CD4-positive, alpha-beta T cell treated with Interferon gamma for 1 hour (primary cell): ENCODE measurements around the gene ADGRL3.
"Not testable (repeated sequence)": the region's sequence is repeated elsewhere in the genome, so short reads cannot be mapped to it uniquely, and the experiment has no call there.

Experiments
- DNase-seq: peaks from one replicate; pipeline ENCODE4 v3.0.0-alpha.2; 2020

Gene ADGRL3

GRCh38 chr4:61207156-61207555 lies 7.0 kb downstream of the ADGRL3 start:
- not testable (repeated sequence) for DNase-seq

- DNase-seq, result no peak
Measured at GRCh38 chr4:61210186-61210939, 10.2 kb downstream of the ADGRL3 start.

DNA sequence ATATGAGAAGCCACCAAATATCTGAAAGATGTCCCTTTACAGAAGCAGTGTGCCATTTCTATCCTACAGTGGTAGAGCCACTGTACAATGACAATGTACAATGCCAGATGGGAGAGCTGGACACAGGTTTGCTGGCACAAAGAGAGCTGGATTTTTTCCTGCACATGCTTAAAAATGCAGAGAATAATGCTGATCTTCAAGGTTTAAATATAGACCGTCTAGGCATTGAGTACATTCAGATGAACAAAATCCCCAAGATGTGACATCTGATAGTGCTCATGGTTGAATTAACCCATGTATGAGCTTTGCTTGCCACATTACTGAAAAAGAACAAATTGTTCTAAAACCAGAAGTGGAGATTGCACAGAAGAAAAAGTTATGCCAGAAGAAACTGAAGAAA lies 11.7 kb downstream of the ADGRL3 start:
- no peak for DNase-seq

DNA sequence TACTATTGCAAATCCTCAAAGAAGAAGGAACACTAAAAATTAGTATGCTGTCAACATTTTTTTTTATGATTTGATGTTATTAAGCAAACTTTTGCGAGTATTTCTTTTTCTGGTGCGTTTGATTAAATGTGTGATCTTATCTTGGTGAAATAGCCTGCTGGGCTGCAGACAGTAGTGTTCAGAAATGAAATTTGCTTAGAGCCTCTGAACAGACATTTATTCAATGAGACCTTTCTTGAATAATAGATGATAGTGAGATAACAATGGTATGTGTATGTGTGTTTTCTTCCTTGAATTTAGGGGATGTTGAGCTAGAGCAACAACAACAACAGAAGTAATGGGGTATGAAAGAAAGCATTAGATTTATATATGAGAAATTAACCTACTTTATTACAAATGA lies 12.7 kb downstream of the ADGRL3 start:
- no peak for DNase-seq

DNA sequence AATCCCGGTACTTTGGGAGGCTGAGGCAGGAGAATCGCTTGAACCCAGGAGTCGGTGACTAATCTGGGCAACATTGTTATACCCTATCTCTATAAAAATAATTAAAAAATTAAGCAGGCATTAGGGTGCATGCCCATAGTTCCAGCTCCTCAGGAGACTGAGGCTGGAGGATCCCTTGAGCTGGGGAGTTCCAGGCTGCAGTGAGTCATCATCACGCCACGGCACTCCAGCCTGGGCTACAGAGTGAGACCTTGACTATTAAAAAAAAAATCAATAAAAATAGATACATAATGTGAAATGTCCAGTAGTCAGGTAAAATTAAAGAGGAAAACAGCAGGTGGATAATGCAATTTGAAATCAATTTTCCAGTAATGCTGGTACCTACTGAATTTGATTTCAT lies 14.6 kb downstream of the ADGRL3 start:
- no peak for DNase-seq

DNA sequence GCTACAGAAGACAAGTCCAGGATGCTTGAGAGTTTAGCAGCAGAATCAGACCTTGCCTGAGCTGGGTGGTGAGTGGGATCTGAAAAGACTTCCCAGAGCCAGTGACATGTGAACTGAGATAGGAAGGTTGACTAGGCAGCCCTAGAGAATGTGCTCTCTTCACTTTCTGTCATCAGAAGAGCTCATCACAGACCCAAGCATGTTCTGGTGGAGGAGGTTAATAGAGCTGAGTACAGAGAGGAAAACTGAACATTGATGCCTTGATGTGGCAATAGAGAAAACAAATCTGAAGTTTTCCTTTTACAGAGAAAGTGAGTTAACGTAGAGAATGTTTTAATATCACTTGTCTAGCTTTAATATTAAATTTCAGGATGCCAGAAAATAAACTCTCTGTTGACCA lies 17.1 kb downstream of the ADGRL3 start:
- DNase-seq, result no peak

- DNase-seq, result no peak
Measured at GRCh38 chr4:61220556-61220955, 20.4 kb downstream of the ADGRL3 start.

DNA sequence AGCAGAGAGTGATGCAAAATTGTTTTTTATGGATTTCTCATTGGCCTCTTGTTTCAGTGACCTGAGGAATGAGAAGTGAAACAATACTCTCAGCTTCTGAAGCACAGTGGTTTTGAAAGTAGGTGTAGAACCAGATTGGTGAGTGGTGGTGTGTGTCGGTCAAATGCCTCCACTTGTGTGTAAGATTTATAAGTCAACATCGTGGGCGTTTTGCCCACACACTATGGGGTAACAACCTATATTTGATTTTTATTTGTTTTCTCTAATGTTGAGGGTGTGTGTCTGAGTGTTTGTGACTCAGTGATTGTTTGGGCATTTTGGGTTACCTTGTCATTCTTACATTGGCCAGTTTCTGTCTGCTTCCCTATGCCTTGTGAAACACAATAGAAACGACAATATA lies 23.3 kb downstream of the ADGRL3 start:
- DNase-seq, result no peak

DNA sequence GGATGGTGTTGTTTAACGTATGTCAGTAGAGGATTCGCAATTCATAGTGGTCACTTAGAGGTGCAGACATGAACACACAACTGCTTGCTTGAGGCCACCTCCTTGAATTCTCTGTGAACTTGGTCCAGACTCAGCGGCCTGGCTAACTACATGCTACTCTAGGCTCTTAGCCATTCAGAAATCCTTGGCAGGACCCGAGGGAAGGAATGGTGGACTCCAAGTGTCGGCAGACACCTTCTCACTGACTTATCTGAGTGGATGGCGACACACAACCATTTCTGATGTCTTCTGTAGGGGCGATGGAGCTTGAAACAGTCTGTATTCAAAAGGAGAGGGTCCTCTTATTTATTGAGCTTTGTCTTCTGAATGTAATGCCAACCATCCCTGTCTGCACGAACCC lies 24.4 kb downstream of the ADGRL3 start:
- no peak for DNase-seq

GRCh38 chr4:61225656-61226055 lies 25.5 kb downstream of the ADGRL3 start:
- DNase-seq, result no peak

DNA sequence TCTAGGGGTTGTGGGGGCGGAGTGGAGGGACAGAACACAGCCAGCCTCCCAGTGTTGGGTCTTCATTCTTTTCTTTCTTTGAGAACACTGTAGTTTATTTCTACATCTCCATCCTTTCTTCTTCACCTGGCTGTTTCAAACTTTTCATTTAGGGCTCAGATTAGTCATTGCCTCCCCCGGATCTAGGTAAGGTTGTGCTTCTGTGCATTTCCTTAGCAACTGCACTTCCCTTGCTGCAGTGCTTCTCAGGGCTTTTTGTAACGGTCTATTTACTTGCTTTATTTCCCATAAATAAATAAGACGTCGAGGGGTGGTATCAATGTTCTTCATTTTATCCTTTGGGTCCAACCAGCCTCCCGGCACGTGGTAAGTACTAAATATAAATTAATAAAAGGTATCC lies 31.3 kb downstream of the ADGRL3 start:
- no peak for DNase-seq

DNA sequence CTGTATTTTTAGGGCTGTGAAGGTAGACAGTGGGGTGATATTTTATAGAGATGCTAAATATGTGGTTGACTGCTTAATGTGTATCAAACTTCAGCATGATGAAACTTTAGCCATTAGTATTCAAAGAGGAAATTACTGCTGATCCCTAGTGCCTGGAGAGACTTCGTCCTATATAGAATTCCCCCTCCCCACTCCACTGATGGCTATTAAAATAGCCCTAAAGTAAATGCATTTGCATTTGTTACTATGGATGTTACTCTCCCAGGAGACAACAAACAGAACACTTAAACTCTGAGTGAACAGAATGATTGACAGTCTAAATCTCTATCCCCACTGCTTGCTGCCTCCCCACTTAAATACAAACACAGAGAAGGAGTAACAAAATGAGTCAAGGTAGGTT lies 39.1 kb downstream of the ADGRL3 start:
- DNase-seq, result no peak

- no peak for DNase-seq
Measured at GRCh38 chr4:61243962-61244361, 43.8 kb downstream of the ADGRL3 start.

DNA sequence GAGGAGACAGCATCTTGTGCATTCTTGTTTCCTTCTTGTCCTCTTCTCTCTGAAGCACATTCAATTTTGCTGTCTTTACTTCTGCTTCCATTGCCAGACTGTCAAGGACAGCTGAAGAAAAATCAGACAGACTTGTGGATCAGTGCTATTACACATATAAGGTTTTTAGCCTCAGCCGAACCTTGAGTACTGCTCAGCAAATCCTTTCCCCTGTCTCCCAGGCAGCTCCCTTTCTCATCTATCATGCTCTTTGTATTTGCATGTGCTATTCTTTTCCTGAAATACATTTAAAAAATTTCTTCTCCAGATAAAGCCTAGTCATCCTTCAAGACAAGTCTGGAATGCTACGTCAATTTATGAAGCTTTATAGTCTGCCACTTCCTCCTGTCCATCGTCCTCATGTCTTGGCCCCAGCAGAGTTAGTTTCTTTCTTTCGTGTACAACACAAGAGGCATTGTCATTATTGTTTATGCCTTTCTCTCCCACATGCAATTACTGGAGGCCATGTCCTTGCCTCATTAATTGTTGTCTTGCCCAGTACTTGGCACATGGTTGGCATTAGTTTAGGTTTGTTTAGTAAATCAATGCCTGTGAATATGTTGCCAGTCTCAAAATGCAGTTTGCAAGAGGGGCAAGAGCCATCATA lies 45.1 kb downstream of the ADGRL3 start:
- no peak for DNase-seq

DNA sequence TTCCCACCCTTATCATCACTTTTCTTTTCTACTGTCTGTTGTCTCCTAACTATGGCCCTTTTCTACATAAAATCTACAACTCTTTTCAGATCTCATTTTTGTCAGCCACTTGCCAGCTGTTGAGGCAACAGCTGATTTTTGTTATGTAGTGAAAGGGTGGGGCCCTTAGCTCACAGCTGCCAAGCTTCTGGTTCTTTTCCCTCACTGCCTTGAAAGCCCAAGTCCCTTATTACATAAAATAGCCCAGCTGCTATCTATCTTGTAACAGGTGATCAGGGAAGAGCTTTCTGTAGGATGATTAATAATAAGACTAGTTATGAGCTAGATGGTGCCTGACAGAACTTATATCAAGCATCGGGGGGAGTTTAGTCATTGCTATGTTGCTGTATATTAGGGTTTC lies 45.9 kb downstream of the ADGRL3 start:
- no peak for DNase-seq

- DNase-seq, result no peak
Measured at GRCh38 chr4:61248705-61249104, 48.6 kb downstream of the ADGRL3 start.

DNA sequence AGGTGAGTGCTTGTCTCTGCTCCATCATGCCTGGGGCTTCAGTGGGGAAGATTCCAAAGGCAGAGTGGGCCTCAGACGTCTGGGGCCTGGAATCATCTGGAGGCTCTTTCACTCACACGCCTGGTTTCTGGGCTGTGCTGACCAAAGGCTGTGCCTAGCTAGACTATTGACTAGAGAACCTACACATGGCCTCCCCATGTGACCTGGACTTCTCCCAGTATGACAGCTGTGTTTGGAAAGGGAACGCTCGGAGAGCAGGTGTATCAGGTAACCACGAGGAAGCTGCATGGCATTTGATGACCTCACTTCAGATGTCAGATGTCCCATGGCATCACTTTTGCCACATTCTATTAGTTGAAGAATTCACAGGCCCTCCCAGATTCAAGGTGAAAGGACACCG lies 51.0 kb downstream of the ADGRL3 start:
- DNase-seq, result no peak

DNA sequence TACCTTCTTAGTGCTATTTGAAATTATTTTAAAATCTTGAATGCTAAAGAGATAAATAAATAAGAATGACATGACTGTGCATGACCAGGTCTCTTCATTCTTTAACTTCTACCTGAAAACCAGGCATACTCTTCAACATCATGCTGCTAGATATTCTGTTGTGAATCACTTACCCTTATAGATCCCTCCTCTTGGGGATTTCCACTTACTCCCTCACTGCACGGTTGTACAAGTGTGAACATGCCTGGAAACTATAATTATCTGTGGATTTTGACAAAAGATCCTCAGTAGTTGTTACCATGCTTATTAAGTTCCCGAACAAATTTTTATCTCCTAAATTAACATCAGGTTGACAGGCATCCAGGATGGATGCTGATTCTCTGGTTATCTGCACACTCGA lies 54.3 kb downstream of the ADGRL3 start:
- DNase-seq, result no peak

DNA sequence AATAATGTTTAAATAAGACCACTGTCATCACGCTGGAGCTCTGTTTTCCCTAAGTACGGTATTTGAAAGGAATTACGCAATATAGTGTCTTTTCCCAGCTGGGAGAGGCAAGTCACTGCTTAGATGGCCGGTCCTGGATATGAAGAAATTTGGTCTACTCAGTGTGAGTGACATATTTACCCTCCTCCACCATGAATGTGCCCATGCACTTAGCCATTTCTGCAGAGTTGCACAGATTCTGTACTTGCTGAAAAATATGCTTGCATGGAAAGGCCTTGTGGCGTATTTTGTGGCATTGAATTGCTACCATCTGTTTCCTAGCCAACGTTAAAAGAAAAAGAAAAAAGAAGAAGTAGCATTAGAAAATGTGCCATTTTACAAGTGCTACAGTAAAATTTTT lies 73.1 kb downstream of the ADGRL3 start:
- DNase-seq, result no peak

GRCh38 chr4:61274286-61274685 lies 74.2 kb downstream of the ADGRL3 start:
- DNase-seq, result no peak

DNA sequence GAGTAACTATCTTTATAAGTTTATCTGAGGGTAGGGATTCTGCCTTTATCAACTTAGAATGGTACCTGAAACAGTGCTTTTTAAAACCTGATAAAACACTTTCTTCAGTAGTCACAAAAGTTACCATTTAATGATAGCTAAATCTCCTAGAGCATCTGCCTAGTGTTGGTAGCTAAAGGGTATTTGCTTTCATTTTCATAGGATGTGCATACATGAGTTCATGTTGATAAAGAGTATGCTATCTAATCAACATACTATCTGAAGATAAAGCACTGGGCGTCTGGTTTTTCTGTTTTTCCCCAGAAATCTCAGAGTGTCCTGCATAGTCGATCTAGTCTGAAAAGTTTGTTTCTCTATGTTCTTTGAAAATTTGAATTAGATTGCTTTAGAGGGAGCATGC lies 75.1 kb downstream of the ADGRL3 start:
- no peak for DNase-seq

- no peak for DNase-seq
Measured at GRCh38 chr4:61276029-61276428, 75.9 kb downstream of the ADGRL3 start.

- no peak for DNase-seq
Measured at GRCh38 chr4:61277785-61278760, 77.9 kb downstream of the ADGRL3 start.

DNA sequence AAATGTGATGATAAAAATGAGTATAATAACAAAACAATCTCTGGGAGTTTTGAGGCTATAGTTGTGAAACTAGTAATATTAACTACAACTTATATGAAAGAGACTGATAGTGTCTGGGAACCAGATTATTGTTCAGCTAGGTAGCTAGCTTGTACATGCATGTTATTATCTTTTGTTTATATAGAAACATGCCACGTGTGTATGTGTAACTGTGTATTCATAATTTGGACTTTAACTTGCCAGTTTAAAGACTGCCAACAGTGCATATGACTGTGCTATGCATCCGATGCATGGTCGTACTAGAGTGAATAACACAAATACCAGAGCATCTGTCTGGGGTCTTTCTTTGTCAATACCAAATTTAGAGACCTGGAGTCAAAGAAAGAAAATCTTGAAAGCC lies 92.2 kb downstream of the ADGRL3 start:
- no peak for DNase-seq
